Activated naive CD4-positive, alpha-beta T cell treated with anti-CD3 and anti-CD28 coated beads, Interleukin-2, amount 50 U/mL, for 24 hours (primary cell): ENCODE results near the gene ERCC8.

Experiments
- H3K27ac Mint-ChIP-seq: one replicate; pipeline ENCODE4 v1.8.0; 2021; ENCODE audit warnings: mild to moderate bottlenecking, mixed read lengths
- H3K27me3 Mint-ChIP-seq: one replicate; pipeline ENCODE4 v1.8.0; 2021; ENCODE audit warnings: mixed read lengths
- H3K36me3 Mint-ChIP-seq: one replicate; pipeline ENCODE4 v1.8.0; 2021; ENCODE audit warnings: mixed read lengths
- H3K4me1 Mint-ChIP-seq: one replicate; pipeline ENCODE4 v1.8.0; 2021; ENCODE audit warnings: mixed read lengths
- H3K4me3 Mint-ChIP-seq: one replicate; pipeline ENCODE4 v1.8.0; 2021; ENCODE audit warnings: mild to moderate bottlenecking, mixed read lengths
- H3K9me3 Mint-ChIP-seq: one replicate; pipeline ENCODE4 v1.8.0; 2021; ENCODE audit warnings: mixed read lengths

Gene ERCC8

GRCh38 chr5:60829490-60830266, 115.2 kb downstream of the ERCC8 start:
- H3K27ac Mint-ChIP-seq, result no peak overlapping the region
- no peak overlapping the region for H3K4me3 Mint-ChIP-seq
- no peaks in the 10 kb centered on the region for H3K36me3 Mint-ChIP-seq
- H3K27me3 Mint-ChIP-seq, result peaks cover 2% of the 10 kb centered on the region
- no peaks in the 10 kb centered on the region for H3K4me1 Mint-ChIP-seq
- no peaks in the 10 kb centered on the region for H3K9me3 Mint-ChIP-seq

GRCh38 chr5:60827201-60827600, 117.7 kb downstream of the ERCC8 start:
- H3K27me3 Mint-ChIP-seq, result peaks cover 2% of the 10 kb centered on the region
- H3K9me3 Mint-ChIP-seq, result no peaks in the 10 kb centered on the region
- no peak overlapping the region for H3K4me3 Mint-ChIP-seq

GRCh38 chr5:60826653-60827052, 118.2 kb downstream of the ERCC8 start:
- no peak overlapping the region for H3K4me3 Mint-ChIP-seq
- no peaks in the 10 kb centered on the region for H3K9me3 Mint-ChIP-seq
- no peak overlapping the region for H3K27ac Mint-ChIP-seq
- H3K4me1 Mint-ChIP-seq, result no peaks in the 10 kb centered on the region
- H3K27me3 Mint-ChIP-seq, result peaks cover 2% of the 10 kb centered on the region
- no peaks in the 10 kb centered on the region for H3K36me3 Mint-ChIP-seq

More at GRCh38 chr5:60827201-60827600, 117.7 kb downstream of the ERCC8 start:
- Mint-ChIP-seq H3K4me1 (no peaks in the 10 kb centered on the region), H3K36me3 (no peaks in the 10 kb centered on the region), H3K27ac (no peak overlapping the region)
